Liver (tissue), 9 donors: ENCODE data around the gene NAP1L1. TPM values are rescaled to one million over a fixed set of nuclear protein-coding genes. Genes with fewer than 3 reads are reported as not detected.

Experiments used
- DNase-seq: peaks from one replicate; pipeline ENCODE4 v3.0.0-alpha.2; 2017; ENCODE audit warnings: low spot score
- H3K27ac ChIP-seq, 2 donors: one replicate each; pipeline ENCODE4 v1.7.0; 2013; ENCODE audit warnings: inconsistent platforms in 2 of 2, low read length in 2 of 2, control low read depth in 1 of 2, low read depth in 1 of 2, mild to moderate bottlenecking in 1 of 2
- H3K27me3 ChIP-seq, 4 donors: one replicate each; pipeline versions ENCODE4 v1.6.1 to v1.7.0; 2013; ENCODE audit warnings: low read length in 3 of 4, inconsistent platforms in 1 of 4, mild to moderate bottlenecking in 1 of 4, moderate library complexity in 1 of 4; ENCODE audit not compliant: control insufficient read depth in 4 of 4, insufficient read depth in 4 of 4
- H3K36me3 ChIP-seq, 4 donors: one replicate each; pipeline versions ENCODE4 v1.6.1 to v1.7.0; 2013; ENCODE audit warnings: low read length in 3 of 4, mild to moderate bottlenecking in 3 of 4, low read depth in 1 of 4, moderate library complexity in 1 of 4; ENCODE audit not compliant: control insufficient read depth in 4 of 4, insufficient read depth in 3 of 4
- H3K4me1 ChIP-seq, 4 donors: one replicate each; pipeline versions ENCODE4 v1.6.1 to v1.7.0; 2013; ENCODE audit warnings: low read length in 3 of 4, mild to moderate bottlenecking in 3 of 4, moderate library complexity in 1 of 4; ENCODE audit not compliant: control insufficient read depth in 4 of 4, insufficient read depth in 4 of 4
- H3K4me3 ChIP-seq, 3 donors: one replicate each; pipeline versions ENCODE4 v1.6.1 to v1.7.0; 2013; ENCODE audit warnings: low read length in 3 of 3, control low read depth in 1 of 3, low read depth in 1 of 3, mild to moderate bottlenecking in 1 of 3
- H3K9ac ChIP-seq, 2 donors: one replicate each; pipeline ENCODE4 v1.7.0; 2013; ENCODE audit warnings: low read length in 2 of 2, mild to moderate bottlenecking in 2 of 2, moderate library complexity in 2 of 2, control low read depth in 1 of 2, low read depth in 1 of 2
- H3K9me3 ChIP-seq, 4 donors: one replicate each; pipeline versions ENCODE4 v1.6.1 to v1.7.0; 2013; ENCODE audit warnings: low read length in 3 of 4; ENCODE audit not compliant: control insufficient read depth in 4 of 4
- EGR1 ChIP-seq, 2 donors: IDR thresholded peaks; 2 replicates each; pipeline ENCODE4 v1.6.1; 2016 to 2018; ENCODE audit warnings: antibody characterized with exemption in 2 of 2, low read depth in 2 of 2
- FOXA1 ChIP-seq: IDR thresholded peaks from 2 replicates; pipeline ENCODE4 v1.6.1; 2016; ENCODE audit warnings: antibody characterized with exemption
- FOXA2 ChIP-seq: IDR thresholded peaks from 2 replicates; pipeline ENCODE4 v1.6.1; 2016; ENCODE audit warnings: antibody characterized with exemption
- HNF4A ChIP-seq, 2 donors: conservative IDR thresholded peaks; 2 replicates each; pipeline ENCODE4 v1.6.1; 2016; ENCODE audit warnings: antibody characterized with exemption in 2 of 2, mild to moderate bottlenecking in 2 of 2
- HNF4G ChIP-seq: IDR thresholded peaks from 2 replicates; pipeline ENCODE4 v1.6.1; 2016; ENCODE audit warnings: antibody characterized with exemption
- JUND ChIP-seq, 2 donors: IDR thresholded peaks; 2 replicates each; pipeline ENCODE4 v1.6.1; 2016; ENCODE audit warnings: antibody characterized with exemption in 2 of 2
- NR2F2 ChIP-seq: IDR thresholded peaks from 2 replicates; pipeline ENCODE4 v1.6.1; 2016; ENCODE audit warnings: antibody characterized with exemption
- RAD21 ChIP-seq, 2 donors: IDR thresholded peaks; 2 replicates each; pipeline ENCODE4 v1.6.1; 2016; ENCODE audit warnings: antibody characterized with exemption in 2 of 2, mild to moderate bottlenecking in 2 of 2
- TAF1 ChIP-seq: conservative IDR thresholded peaks from 2 replicates; pipeline ENCODE4 v1.6.1; 2016; ENCODE audit warnings: antibody characterized with exemption, mild to moderate bottlenecking
- YY1 ChIP-seq: IDR thresholded peaks from 2 replicates; pipeline ENCODE4 v1.6.1; 2016; ENCODE audit warnings: antibody characterized with exemption, mild to moderate bottlenecking
- WGBS: extraction: QIAGEN DNeasy Blood & Tissue Kit; methylation state at CpG from one replicate; pipeline ENCODE4 v1.1.7; 2013; 5-methylcytosine and 5-hydroxymethylcytosine counted together
- polyA plus RNA-seq, 2 donors: library from polyadenylated mRNA; stranded (reverse) in 1 of 2; unstranded in 1 of 2; fragments of 200-250 nt in 1 of 2; fragments of >200 nt in 1 of 2; fragmentation: Nextera tagmentation in 1 of 2; extraction: Ambion mirVana in 1 of 2; gene quantifications; one replicate each; pipeline versions ENCODE4 v1.2.1 to v1.2.3, GENCODE V29; 2013 to 2015
- total RNA-seq, 2 donors: library from RNA; depleted of rRNA; stranded (reverse); fragments of >200 nt; gene quantifications; one replicate each; pipeline ENCODE4 v1.2.3, GENCODE V29; 2014
- TF ChIP-seq, protein P1 (sequence below): IDR thresholded peaks from 2 replicates; pipeline ENCODE4 v1.6.1; 2016; ENCODE audit warnings: antibody characterized with exemption
- TF ChIP-seq, protein P2 (sequence below): IDR thresholded peaks from 2 replicates; pipeline ENCODE4 v1.6.1; 2016; ENCODE audit warnings: antibody characterized with exemption
- TF ChIP-seq, protein P3 (sequence below): IDR thresholded peaks from 2 replicates; pipeline ENCODE4 v1.6.1; 2016; ENCODE audit warnings: antibody characterized with exemption, mild to moderate bottlenecking
- donor health status: healthy.
- donor health status: healthy.
- donor health status: healthy.
- donor health status: healthy.
- donor health status: healthy.

The NAP1L1 gene
- total and polyA plus RNA-seq, 4 donors = 36.6 to 74.7 (median 42.4) TPM

DNA sequence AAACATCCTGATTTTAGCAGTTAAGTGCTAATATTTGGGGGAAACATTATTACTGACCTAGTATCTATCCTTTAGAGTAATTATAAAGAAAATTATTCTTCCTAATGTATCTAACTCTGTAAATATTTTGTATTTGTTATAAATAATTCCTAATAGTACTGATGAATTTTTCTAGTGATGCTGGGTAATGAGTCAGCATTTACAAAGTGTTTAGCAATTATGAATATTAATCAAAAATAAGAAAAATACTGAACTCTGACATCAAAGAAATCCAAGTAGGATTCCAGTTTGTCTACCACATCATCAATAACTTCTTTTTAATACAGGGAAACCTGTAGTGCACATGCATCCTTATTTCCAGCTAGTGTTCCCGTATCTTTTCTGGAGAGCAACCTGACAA lies 9.0 kb downstream of the NAP1L1 start:
- DNase-seq = no peak
- Histone ChIP-seq H3K4me1 (no peaks in the 10 kb centered on the region), H3K9ac (no peak overlapping the region), H3K27me3 (no peaks in the 10 kb centered on the region), H3K4me3 (no peak overlapping the region), H3K9me3 (no peaks in the 10 kb centered on the region), H3K27ac (no peak overlapping the region), H3K36me3 (peaks cover 0 to 3% (median under 1%) of the 10 kb centered on the region in 4 donors)
- 94% methylated on average over 1 of the region's 1 CpG for WGBS
- TF ChIP-seq JUND (IDR thresholded peaks at IDR 0.05) (no peak), NR2F2 (no peak), FOXA2 (no peak), YY1 (no peak), HNF4G (no peak), FOXA1 (no peak), EGR1 (IDR thresholded peaks at IDR 0.05; ENCODE audit: low read depth in 2 of 2) (no peak)
- TF ChIP-seq, protein P1, sequence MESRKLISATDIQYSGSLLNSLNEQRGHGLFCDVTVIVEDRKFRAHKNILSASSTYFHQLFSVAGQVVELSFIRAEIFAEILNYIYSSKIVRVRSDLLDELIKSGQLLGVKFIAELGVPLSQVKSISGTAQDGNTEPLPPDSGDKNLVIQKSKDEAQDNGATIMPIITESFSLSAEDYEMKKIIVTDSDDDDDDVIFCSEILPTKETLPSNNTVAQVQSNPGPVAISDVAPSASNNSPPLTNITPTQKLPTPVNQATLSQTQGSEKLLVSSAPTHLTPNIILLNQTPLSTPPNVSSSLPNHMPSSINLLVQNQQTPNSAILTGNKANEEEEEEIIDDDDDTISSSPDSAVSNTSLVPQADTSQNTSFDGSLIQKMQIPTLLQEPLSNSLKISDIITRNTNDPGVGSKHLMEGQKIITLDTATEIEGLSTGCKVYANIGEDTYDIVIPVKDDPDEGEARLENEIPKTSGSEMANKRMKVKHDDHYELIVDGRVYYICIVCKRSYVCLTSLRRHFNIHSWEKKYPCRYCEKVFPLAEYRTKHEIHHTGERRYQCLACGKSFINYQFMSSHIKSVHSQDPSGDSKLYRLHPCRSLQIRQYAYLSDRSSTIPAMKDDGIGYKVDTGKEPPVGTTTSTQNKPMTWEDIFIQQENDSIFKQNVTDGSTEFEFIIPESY = no peak
- TF ChIP-seq, protein P2, sequence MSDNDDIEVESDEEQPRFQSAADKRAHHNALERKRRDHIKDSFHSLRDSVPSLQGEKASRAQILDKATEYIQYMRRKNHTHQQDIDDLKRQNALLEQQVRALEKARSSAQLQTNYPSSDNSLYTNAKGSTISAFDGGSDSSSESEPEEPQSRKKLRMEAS = no peak

DNA sequence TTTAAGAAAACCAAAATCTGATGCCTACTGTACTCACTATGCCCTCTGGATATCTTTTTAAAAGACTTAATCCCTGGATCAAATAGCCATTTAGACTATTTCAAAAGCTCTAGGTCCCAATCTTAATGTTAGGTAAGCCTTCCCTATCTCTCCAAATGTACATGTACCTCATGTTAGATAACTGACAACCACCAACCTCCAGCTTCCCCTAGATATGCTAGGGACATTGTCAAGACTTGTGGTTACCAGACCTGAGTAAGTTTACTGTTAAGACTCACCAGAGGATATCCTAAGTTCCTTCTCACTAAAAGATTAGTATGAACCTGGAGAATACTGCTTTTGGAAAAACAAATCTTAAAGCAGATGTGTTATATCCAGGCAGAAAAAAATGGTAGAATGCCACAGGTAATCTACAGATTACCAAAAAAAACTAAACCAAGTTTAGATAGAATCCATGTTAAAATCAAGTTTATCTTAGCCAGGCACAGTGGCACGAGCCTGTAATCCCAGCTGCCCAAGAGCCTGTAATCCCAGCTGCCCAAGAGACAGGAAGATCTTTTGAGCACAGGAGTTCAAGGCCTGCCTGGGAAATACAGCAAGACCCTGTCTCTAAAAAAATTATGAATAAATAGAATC lies 9.7 kb downstream of the NAP1L1 start:
- DNase-seq = no peak
- Histone ChIP-seq H3K4me3 (no peak overlapping the region), H3K27ac (no peak overlapping the region), H3K4me1 (no peaks in the 10 kb centered on the region), H3K36me3 (peaks cover 0 to 3% (median under 1%) of the 10 kb centered on the region in 4 donors), H3K9ac (no peak overlapping the region), H3K27me3 (no peaks in the 10 kb centered on the region), H3K9me3 (no peaks in the 10 kb centered on the region)
- TF ChIP-seq HNF4G = no peak
- no peak for TF ChIP-seq RAD21 (IDR thresholded peaks at IDR 0.05)
- no peak for TF ChIP-seq NR2F2
- no peak for TF ChIP-seq HNF4A (conservative IDR thresholded peaks at IDR 0.05)
- TF ChIP-seq, protein P3, sequence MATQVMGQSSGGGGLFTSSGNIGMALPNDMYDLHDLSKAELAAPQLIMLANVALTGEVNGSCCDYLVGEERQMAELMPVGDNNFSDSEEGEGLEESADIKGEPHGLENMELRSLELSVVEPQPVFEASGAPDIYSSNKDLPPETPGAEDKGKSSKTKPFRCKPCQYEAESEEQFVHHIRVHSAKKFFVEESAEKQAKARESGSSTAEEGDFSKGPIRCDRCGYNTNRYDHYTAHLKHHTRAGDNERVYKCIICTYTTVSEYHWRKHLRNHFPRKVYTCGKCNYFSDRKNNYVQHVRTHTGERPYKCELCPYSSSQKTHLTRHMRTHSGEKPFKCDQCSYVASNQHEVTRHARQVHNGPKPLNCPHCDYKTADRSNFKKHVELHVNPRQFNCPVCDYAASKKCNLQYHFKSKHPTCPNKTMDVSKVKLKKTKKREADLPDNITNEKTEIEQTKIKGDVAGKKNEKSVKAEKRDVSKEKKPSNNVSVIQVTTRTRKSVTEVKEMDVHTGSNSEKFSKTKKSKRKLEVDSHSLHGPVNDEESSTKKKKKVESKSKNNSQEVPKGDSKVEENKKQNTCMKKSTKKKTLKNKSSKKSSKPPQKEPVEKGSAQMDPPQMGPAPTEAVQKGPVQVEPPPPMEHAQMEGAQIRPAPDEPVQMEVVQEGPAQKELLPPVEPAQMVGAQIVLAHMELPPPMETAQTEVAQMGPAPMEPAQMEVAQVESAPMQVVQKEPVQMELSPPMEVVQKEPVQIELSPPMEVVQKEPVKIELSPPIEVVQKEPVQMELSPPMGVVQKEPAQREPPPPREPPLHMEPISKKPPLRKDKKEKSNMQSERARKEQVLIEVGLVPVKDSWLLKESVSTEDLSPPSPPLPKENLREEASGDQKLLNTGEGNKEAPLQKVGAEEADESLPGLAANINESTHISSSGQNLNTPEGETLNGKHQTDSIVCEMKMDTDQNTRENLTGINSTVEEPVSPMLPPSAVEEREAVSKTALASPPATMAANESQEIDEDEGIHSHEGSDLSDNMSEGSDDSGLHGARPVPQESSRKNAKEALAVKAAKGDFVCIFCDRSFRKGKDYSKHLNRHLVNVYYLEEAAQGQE = no peak
- no peak for TF ChIP-seq TAF1
- WGBS = 91% methylated on average over 1 of the region's 1 CpG

DNA sequence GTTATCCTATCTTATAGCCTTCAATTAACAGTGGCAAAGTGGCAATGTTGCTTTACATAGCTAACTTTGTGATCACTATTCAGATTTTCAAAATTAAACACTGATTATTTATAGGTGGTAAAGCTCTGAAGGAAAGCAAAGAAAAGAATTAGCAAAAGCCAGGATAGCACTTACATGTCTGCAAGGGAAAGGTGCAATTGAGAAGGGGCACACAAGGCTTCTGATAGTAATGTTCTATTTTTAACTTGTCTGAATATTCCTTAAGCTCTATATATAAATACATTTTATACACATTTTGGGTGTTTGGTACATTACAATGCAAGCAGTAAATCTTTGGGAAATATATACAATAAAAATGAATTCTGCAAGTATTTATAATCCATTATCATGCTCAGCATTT lies 10.9 kb downstream of the NAP1L1 start:
- no peak overlapping the region for H3K27ac ChIP-seq
- no peak overlapping the region for H3K9ac ChIP-seq
- no peaks in the 10 kb centered on the region for H3K4me1 ChIP-seq
- H3K36me3 ChIP-seq = peaks cover 0 to 2% (median under 1%) of the 10 kb centered on the region in 4 donors
- H3K4me3 ChIP-seq = no peak overlapping the region
- DNase-seq = no peak
- H3K9me3 ChIP-seq = no peaks in the 10 kb centered on the region
- H3K27me3 ChIP-seq = no peaks in the 10 kb centered on the region
- TF ChIP-seq, protein P2 = no peak
- TF ChIP-seq TAF1 = no peak
